Liver (tissue), 9 donors: Measurements from ENCODE around the gene CD244. TPM values are rescaled to one million over a fixed set of nuclear protein-coding genes. Genes with fewer than 3 reads are reported as not detected.
"Not testable (repeated sequence)": the region's sequence is repeated elsewhere in the genome, so short reads cannot be mapped to it uniquely, and the experiment has no call there.

ENCODE experiments used
- DNase-seq: peaks from one replicate; pipeline ENCODE4 v3.0.0-alpha.2; 2017; ENCODE audit warnings: low spot score
- H3K27ac ChIP-seq, 2 donors: one replicate each; pipeline ENCODE4 v1.7.0; 2013; ENCODE audit warnings: inconsistent platforms in 2 of 2, low read length in 2 of 2, control low read depth in 1 of 2, low read depth in 1 of 2, mild to moderate bottlenecking in 1 of 2
- H3K27me3 ChIP-seq, 4 donors: one replicate each; pipeline versions ENCODE4 v1.6.1 to v1.7.0; 2013; ENCODE audit warnings: low read length in 3 of 4, inconsistent platforms in 1 of 4, mild to moderate bottlenecking in 1 of 4, moderate library complexity in 1 of 4; ENCODE audit not compliant: control insufficient read depth in 4 of 4, insufficient read depth in 4 of 4
- H3K36me3 ChIP-seq, 4 donors: one replicate each; pipeline versions ENCODE4 v1.6.1 to v1.7.0; 2013; ENCODE audit warnings: low read length in 3 of 4, mild to moderate bottlenecking in 3 of 4, low read depth in 1 of 4, moderate library complexity in 1 of 4; ENCODE audit not compliant: control insufficient read depth in 4 of 4, insufficient read depth in 3 of 4
- H3K4me1 ChIP-seq, 4 donors: one replicate each; pipeline versions ENCODE4 v1.6.1 to v1.7.0; 2013; ENCODE audit warnings: low read length in 3 of 4, mild to moderate bottlenecking in 3 of 4, moderate library complexity in 1 of 4; ENCODE audit not compliant: control insufficient read depth in 4 of 4, insufficient read depth in 4 of 4
- H3K4me3 ChIP-seq, 3 donors: one replicate each; pipeline versions ENCODE4 v1.6.1 to v1.7.0; 2013; ENCODE audit warnings: low read length in 3 of 3, control low read depth in 1 of 3, low read depth in 1 of 3, mild to moderate bottlenecking in 1 of 3
- H3K9ac ChIP-seq, 2 donors: one replicate each; pipeline ENCODE4 v1.7.0; 2013; ENCODE audit warnings: low read length in 2 of 2, mild to moderate bottlenecking in 2 of 2, moderate library complexity in 2 of 2, control low read depth in 1 of 2, low read depth in 1 of 2
- H3K9me3 ChIP-seq, 4 donors: one replicate each; pipeline versions ENCODE4 v1.6.1 to v1.7.0; 2013; ENCODE audit warnings: low read length in 3 of 4; ENCODE audit not compliant: control insufficient read depth in 4 of 4
- FOXA1 ChIP-seq: IDR thresholded peaks from 2 replicates; pipeline ENCODE4 v1.6.1; 2016; ENCODE audit warnings: antibody characterized with exemption
- FOXA2 ChIP-seq: IDR thresholded peaks from 2 replicates; pipeline ENCODE4 v1.6.1; 2016; ENCODE audit warnings: antibody characterized with exemption
- GABPA ChIP-seq, 2 donors: IDR thresholded peaks in 1 of 2; conservative IDR thresholded peaks in 1 of 2; 2 replicates each; pipeline ENCODE4 v1.6.1; 2016; ENCODE audit warnings: antibody characterized with exemption in 2 of 2, mild to moderate bottlenecking in 1 of 2, moderate library complexity in 1 of 2
- HNF4G ChIP-seq: IDR thresholded peaks from 2 replicates; pipeline ENCODE4 v1.6.1; 2016; ENCODE audit warnings: antibody characterized with exemption
- JUND ChIP-seq, 2 donors: IDR thresholded peaks; 2 replicates each; pipeline ENCODE4 v1.6.1; 2016; ENCODE audit warnings: antibody characterized with exemption in 2 of 2
- RAD21 ChIP-seq, 2 donors: IDR thresholded peaks; 2 replicates each; pipeline ENCODE4 v1.6.1; 2016; ENCODE audit warnings: antibody characterized with exemption in 2 of 2, mild to moderate bottlenecking in 2 of 2
- RXRA ChIP-seq, 2 donors: IDR thresholded peaks; 2 replicates each; pipeline ENCODE4 v1.6.1; 2017 to 2018; ENCODE audit warnings: antibody characterized with exemption in 2 of 2, mild to moderate bottlenecking in 1 of 2
- SP1 ChIP-seq: IDR thresholded peaks from 2 replicates; pipeline ENCODE4 v1.6.1; 2018; ENCODE audit warnings: antibody characterized with exemption, mild to moderate bottlenecking
- YY1 ChIP-seq: IDR thresholded peaks from 2 replicates; pipeline ENCODE4 v1.6.1; 2016; ENCODE audit warnings: antibody characterized with exemption, mild to moderate bottlenecking
- WGBS: extraction: QIAGEN DNeasy Blood & Tissue Kit; methylation state at CpG from one replicate; pipeline ENCODE4 v1.1.7; 2013; 5-methylcytosine and 5-hydroxymethylcytosine counted together
- polyA plus RNA-seq, 2 donors: library from polyadenylated mRNA; stranded (reverse) in 1 of 2; unstranded in 1 of 2; fragments of 200-250 nt in 1 of 2; fragments of >200 nt in 1 of 2; fragmentation: Nextera tagmentation in 1 of 2; extraction: Ambion mirVana in 1 of 2; gene quantifications; one replicate each; pipeline versions ENCODE4 v1.2.1 to v1.2.3, GENCODE V29; 2013 to 2015
- total RNA-seq, 2 donors: library from RNA; depleted of rRNA; stranded (reverse); fragments of >200 nt; gene quantifications; one replicate each; pipeline ENCODE4 v1.2.3, GENCODE V29; 2014
- TF ChIP-seq, protein P1 (sequence below): fragments of 150-350 bp; IDR thresholded peaks from 2 replicates; pipeline ENCODE4 v1.5.1; 2017; ENCODE audit warnings: improper control_type of control experiment, low read depth, low read length; ENCODE audit not compliant: missing input control
- donor health status: healthy.
- donor health status: healthy.
- donor health status: healthy.
- donor health status: healthy.
- donor health status: healthy.

The CD244 gene
- total and polyA plus RNA-seq, 4 donors: 0.85 to 6.6 (median 1.8) TPM

DNA sequence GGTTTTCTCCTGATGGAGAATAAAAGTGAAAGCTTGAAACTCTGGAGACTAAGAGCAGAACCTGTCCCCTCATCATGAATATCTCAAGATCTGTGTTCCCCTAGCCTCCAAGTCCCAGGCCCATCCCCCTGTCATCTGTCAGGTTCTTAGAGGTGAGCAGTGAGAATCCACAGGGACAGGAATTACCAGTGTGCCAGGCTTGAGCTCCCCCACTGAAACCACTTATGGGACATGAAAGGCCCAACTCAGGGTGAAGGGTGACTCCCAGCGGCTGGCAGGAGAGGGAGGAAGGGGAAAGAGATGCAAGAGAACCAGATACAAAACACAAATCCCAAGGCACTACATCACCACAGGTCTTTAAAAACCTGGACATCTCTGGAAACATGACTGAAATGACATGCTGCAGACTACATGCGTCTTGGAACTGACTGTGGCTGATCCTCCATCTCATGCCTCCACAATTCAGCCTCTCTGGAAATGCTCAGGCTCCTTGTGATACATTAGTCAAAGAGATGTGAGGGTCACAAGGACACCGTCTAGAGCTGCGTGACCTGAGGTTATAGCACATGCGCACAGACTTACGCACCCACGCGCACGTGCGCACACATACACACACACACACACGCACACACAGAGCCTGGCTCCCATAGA is 73.5 kb downstream of the CD244 start:
- Histone ChIP-seq H3K27ac (no peak overlapping the region), H3K4me1 (no peaks in the 10 kb centered on the region), H3K9me3 (no peaks in the 10 kb centered on the region), H3K4me3 (no peak overlapping the region), H3K9ac (no peak overlapping the region), H3K36me3 (no peaks in the 10 kb centered on the region), H3K27me3 (no peaks in the 10 kb centered on the region)
- WGBS: 92% methylated on average over 11 of the region's 11 CpGs
- DNase-seq: no peak
- no peak for TF ChIP-seq GABPA (IDR thresholded peaks at IDR 0.05 in 1 of 2, conservative IDR thresholded peaks at IDR 0.05 in 1 of 2)

GRCh38 chr1:160782988-160783765 is 79.5 kb downstream of the CD244 start:
- not testable (repeated sequence) for DNase-seq, H3K9ac ChIP-seq, H3K27me3 ChIP-seq, H3K4me3 ChIP-seq, H3K27ac ChIP-seq, H3K36me3 ChIP-seq, H3K9me3 ChIP-seq, H3K4me1 ChIP-seq
- WGBS: 87% methylated on average over 22 of the region's 25 CpGs

DNA sequence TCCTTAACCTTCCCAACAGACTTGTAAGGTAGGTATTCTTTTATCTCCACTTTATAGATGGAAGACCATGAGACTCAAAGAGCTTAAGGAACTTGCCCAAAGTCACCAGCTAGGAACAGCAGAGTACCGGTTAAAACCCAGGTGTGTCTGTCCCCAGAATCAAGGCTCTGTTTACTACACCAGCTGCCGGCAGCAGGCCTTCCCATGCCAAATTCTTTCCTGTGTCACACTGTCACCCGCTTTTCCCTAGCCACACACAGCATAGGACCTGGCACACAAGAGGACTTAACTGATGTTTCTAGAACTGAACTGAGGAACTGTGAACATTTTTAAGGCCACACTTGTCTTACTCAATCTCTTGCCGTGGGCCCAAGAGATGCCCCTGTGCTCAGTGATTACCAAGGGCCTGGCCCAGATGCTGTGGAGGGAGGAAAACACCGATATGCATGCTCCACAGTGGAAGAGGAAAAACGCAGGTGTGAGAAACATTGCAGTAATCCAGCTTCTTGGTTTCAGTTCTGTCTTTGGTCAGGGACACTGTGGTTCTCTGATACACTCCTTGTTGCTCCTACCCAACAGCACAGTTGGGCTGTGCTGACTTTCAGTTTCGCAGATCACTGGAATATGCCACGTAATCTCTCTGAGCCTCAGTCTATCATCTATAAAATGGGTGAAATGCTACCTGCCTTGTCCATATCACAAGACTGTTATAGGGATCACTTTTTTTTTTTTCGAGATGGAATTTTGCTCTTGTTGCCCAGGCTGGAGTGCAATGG is 80.6 kb downstream of the CD244 start:
- H3K27me3 ChIP-seq: no peaks in the 10 kb centered on the region
- no peaks in the 10 kb centered on the region for H3K36me3 ChIP-seq
- H3K4me1 ChIP-seq: no peaks in the 10 kb centered on the region
- H3K9ac ChIP-seq: no peak overlapping the region
- H3K27ac ChIP-seq: no peak overlapping the region
- 81% methylated on average over 9 of the region's 9 CpGs for WGBS
- no peak overlapping the region for H3K4me3 ChIP-seq
- no peak for DNase-seq
- no peak for TF ChIP-seq JUND (IDR thresholded peaks at IDR 0.05)
- TF ChIP-seq GABPA (IDR thresholded peaks at IDR 0.05 in 1 of 2, conservative IDR thresholded peaks at IDR 0.05 in 1 of 2): no peak
- TF ChIP-seq, protein P1, sequence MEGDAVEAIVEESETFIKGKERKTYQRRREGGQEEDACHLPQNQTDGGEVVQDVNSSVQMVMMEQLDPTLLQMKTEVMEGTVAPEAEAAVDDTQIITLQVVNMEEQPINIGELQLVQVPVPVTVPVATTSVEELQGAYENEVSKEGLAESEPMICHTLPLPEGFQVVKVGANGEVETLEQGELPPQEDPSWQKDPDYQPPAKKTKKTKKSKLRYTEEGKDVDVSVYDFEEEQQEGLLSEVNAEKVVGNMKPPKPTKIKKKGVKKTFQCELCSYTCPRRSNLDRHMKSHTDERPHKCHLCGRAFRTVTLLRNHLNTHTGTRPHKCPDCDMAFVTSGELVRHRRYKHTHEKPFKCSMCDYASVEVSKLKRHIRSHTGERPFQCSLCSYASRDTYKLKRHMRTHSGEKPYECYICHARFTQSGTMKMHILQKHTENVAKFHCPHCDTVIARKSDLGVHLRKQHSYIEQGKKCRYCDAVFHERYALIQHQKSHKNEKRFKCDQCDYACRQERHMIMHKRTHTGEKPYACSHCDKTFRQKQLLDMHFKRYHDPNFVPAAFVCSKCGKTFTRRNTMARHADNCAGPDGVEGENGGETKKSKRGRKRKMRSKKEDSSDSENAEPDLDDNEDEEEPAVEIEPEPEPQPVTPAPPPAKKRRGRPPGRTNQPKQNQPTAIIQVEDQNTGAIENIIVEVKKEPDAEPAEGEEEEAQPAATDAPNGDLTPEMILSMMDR: no peak
- no peak for TF ChIP-seq SP1
- no peak for TF ChIP-seq HNF4G
- TF ChIP-seq RAD21 (IDR thresholded peaks at IDR 0.05): no peak
- no peak for TF ChIP-seq FOXA2
- no peak for TF ChIP-seq YY1
- no peak for TF ChIP-seq FOXA1
- no peak for TF ChIP-seq RXRA (IDR thresholded peaks at IDR 0.05)
- no peaks in the 10 kb centered on the region for H3K9me3 ChIP-seq
